ENCODE results near the gene C19orf81.

DNA sequence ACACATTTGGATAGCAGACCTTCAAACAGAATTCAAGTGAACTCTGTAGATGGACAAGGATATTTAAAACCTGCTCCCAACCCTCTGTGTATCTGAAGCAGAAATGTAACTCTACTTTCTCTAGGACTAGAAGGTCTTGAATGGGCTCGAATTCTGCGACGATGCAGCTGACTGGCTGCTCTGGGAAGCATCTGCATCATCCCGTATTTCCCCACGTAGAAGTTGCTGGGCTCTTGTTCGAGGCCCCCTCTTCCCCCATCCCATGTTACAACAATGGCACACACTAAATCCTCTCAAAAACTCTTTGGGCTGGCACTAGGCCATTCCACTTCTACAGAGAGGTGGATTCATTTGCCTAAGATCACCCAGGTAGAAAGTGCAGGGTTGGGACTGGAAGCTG lies 15.0 kb downstream of the C19orf81 start:
- TF ChIP-seq NFRKB (IDR thresholded peaks at IDR 0.05), result no peak
- TF ChIP-seq FOXM1 (IDR thresholded peaks at IDR 0.05; ENCODE audit: borderline replicate concordance), result no peak
- TF ChIP-seq ZNF384 (IDR thresholded peaks at IDR 0.05), result no peak
- no peak for TF ChIP-seq TARDBP (IDR thresholded peaks at IDR 0.05)
- no peak for TF ChIP-seq L3MBTL2 (conservative IDR thresholded peaks at IDR 0.05)
- TF ChIP-seq SUZ12 (IDR thresholded peaks at IDR 0.05), result no peak
- no peak for TF ChIP-seq BHLHE40 (IDR thresholded peaks at IDR 0.05; ENCODE audit: borderline replicate concordance)
- no peak for TF ChIP-seq SP1 (IDR thresholded peaks at IDR 0.05)
- TF ChIP-seq, protein P1, sequence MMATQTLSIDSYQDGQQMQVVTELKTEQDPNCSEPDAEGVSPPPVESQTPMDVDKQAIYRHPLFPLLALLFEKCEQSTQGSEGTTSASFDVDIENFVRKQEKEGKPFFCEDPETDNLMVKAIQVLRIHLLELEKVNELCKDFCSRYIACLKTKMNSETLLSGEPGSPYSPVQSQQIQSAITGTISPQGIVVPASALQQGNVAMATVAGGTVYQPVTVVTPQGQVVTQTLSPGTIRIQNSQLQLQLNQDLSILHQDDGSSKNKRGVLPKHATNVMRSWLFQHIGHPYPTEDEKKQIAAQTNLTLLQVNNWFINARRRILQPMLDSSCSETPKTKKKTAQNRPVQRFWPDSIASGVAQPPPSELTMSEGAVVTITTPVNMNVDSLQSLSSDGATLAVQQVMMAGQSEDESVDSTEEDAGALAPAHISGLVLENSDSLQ (IDR thresholded peaks at IDR 0.05), result no peak
- no peak for TF ChIP-seq ARNT (IDR thresholded peaks at IDR 0.05)
- TF ChIP-seq ELF4 (IDR thresholded peaks at IDR 0.05), result no peak
- TF ChIP-seq FOXA1 (IDR thresholded peaks at IDR 0.05), result no peak
- no peak for TF ChIP-seq LEF1 (IDR thresholded peaks at IDR 0.05; ENCODE audit: borderline replicate concordance)
